ACHN (cell line): Measurements from ENCODE around the gene EXOC4.
A peak's percentile ranks its signal among the peaks of the same experiment; 100 is the strongest.

Experiments used
- DNase-seq: peaks from one replicate; pipeline ENCODE4 v3.0.0-alpha.2; 2015
- in situ Hi-C: cut with HindIII; loops from 2 replicates; pipeline ENCODE4 v1.10.0; 2017; ENCODE audit warnings: low sequenced_read_pairs, low pct_ligation_motif_present, low pct_unique_long_range_greater_than_20kb

The EXOC4 gene

GRCh38 chr7:133724148-133724547 is 471.3 kb downstream of the EXOC4 start:
- in situ Hi-C loops: no loop called here
- no peak for DNase-seq

DNA sequence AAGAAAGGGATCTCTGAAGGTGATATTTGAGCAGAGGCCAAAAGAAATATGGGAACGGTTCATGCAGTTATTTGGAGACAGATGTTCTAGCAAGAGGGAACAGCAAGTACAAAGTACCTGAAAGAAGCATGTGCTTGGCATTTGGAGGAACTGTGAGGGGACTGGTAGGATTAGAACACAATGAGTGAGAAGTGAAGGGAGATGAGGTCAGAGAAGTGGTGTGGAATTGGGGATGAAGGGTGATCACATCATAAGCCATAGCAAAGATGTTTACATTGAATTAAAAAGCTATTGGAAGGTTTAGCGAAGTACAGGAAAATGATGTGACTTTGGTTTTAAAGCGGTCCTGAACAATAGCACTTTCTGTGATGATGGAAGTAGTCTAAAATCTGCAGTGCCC is 471.8 kb downstream of the EXOC4 start:
- in situ Hi-C loops: no loop called here

DNA sequence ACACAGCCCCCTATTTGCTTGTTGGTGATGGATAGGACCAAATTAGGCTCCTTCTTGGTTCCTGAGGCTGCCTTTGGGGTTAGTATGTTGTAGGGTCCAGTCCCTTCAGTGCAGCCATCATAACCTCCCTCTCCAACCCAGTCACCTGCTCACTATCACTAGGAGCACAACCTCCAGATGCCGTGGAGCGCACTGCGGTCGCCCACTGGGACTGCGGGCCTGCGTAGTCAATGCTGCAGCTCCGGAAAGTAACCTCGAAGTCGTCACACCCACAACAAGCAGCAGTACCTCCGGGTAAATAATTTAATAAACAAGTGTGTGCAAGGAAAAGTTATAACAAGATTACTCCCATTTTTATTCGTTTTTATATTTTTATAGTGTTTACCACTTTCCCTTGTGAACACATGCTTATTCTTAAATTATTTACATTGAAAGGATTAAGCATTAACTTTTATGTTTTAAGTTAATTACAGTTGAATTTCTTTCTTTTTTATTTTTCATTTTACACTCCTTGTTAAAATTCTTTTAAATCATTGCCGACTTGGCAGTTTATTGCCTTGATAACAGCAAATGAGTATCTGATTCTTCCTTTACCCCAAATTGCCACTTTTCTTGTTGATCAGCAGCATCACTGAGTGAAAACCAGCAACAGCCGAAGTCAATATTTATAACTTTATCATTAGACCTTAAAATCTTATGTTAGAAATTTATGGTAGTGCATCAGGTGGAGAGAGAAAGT is 474.8 kb downstream of the EXOC4 start:
- in situ Hi-C loops: no loop called here
- no peak for DNase-seq

More for the DNA sequence above, 471.8 kb downstream of the EXOC4 start:
- no peak for DNase-seq

- in situ Hi-C loops: no loop called here
Measured at GRCh38 chr7:133730360-133730759, 477.5 kb downstream of the EXOC4 start.

GRCh38 chr7:133733401-133733800 is 480.5 kb downstream of the EXOC4 start:
- DNase-seq: no peak
- in situ Hi-C loops: no loop called here

More at GRCh38 chr7:133730360-133730759, 477.5 kb downstream of the EXOC4 start:
- no peak for DNase-seq

- no peak for DNase-seq
- in situ Hi-C loops: no loop called here
Measured at GRCh38 chr7:133735222-133735621, 482.3 kb downstream of the EXOC4 start.

DNA sequence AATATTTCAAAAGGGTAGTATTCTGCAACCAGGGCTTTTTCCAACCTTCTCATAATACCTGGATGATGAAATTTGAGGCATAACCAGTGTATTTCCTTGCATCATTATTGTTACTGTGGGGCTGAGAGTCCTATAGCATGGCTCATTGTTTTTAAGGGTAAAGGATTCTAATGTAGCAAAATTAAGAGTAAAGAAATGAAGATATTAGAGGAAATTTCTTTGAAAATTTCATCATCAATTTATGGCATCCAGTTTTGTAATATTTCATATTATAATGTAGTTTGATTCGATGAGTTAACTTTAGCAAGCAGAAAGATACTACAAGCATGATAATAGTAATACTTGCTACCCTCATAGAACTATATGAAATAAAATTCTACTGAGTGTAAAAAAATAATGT is 486.9 kb downstream of the EXOC4 start:
- in situ Hi-C loops: no loop called here
- DNase-seq: no peak

DNA sequence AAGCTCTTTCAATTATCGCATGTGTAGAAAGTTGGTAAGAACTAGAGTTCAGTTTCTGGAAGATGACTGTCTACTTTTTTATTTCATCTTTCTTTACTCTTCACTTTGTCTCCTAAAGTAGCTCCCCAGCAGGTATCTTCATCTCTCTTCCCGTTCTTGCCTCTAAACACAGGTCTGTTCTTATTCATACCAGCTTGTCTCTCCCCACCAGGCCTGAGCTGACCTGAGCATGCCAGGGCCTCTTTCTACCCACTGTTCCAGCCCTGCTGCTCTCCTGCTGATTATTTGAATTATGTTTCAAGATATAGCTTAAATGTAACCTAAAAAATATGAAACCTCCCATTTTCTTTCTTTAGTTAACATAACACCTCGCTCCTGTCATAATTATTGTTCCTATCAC is 488.2 kb downstream of the EXOC4 start:
- in situ Hi-C loops: no loop called here
- no peak for DNase-seq

- DNase-seq: no peak
Measured at GRCh38 chr7:133741703-133742102, 488.8 kb downstream of the EXOC4 start.

DNA sequence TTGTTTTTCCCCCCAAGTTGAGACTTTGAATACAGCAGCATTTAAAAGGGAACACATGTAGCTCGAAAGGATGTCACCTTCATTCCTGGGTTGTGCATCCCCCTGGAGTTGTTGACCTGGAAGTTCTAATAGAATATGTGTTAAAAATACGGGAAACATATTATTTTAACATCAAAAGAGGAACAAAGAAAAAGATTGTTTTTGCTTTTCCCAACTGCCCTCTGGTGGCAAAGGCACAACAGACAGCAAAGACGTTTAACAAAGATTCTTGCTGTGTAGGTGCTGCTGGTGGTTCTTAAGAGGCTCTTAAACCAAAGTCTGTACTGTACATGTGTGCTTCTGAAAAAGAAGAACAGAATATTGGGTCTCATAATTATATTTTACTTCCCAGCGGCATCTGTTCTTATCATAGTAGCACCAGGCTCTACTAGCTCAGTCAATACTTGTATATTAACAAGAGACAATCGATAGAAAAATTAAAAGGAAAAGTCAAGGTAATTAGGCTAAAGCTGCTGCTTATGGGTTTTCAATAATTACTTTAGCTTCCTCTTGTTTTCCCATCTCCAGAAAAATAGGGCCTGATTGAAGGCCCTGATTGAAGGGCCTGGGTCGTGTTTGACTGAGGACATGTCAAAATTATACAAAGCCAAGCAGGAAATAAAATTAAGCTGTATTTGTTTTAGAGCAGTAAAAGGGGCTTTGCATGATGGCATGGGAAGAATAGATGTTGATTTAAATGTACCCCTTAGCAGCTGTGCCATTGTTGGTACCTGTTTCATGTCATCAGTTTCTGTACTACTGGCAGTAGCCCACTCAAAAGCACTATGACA is 490.0 kb downstream of the EXOC4 start:
- peak; percentile 30 for DNase-seq
- in situ Hi-C loops: no loop called here

More at GRCh38 chr7:133741703-133742102, 488.8 kb downstream of the EXOC4 start:
- in situ Hi-C loops: no loop called here

- DNase-seq: no peak
- in situ Hi-C loops: no loop called here
Measured at GRCh38 chr7:133744451-133744850, 491.6 kb downstream of the EXOC4 start.

DNA sequence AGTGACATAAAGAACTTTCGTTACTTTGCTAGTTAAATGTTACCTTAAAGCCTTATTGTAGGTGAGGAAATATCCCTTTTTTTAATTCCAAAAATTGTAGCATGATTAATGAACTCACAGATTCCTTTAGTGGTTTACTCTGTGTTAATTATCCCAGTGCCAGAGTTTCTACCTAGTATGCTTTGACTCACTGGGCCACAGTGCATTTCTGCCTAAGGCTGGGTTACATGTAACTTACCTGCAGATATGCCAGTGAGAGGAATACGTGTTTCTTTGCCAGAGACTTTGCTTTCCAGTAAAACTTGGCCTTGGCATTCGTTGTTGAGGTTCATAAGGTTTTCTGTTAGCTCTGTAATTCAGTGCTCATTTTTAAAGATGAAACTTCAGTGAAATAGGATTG is 493.4 kb downstream of the EXOC4 start:
- DNase-seq: no peak
- in situ Hi-C loops: no loop called here

- in situ Hi-C loops: no loop called here
- DNase-seq: no peak
Measured at GRCh38 chr7:133746847-133747246, 494.0 kb downstream of the EXOC4 start.

- DNase-seq: no peak
- in situ Hi-C loops: no loop called here
Measured at GRCh38 chr7:133748443-133749407, 495.8 kb downstream of the EXOC4 start.

GRCh38 chr7:133750287-133750686 is 497.4 kb downstream of the EXOC4 start:
- DNase-seq: no peak
- in situ Hi-C loops: no loop called here

DNA sequence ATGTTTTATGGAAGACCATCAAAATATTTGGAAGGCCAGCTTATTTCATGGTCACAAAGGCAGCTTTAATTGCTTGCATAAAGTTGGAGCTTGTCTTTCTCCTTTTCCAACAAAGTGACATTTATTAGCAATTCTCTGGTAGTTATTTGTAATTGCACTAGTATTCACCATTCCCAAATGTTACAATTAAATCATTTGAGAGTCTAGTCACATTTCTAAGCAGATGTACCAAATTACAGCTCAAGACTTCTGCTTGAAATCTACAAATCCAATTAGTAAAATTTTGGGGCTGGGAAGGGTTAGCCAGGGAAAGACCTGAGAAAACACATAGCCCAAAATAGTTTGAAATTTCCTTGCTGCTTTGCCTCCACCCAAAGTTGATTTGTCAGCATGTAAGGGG is 498.2 kb downstream of the EXOC4 start:
- in situ Hi-C loops: no loop called here
- no peak for DNase-seq

GRCh38 chr7:133753513-133753912 is 500.6 kb downstream of the EXOC4 start:
- in situ Hi-C loops: no loop called here
- DNase-seq: no peak

- in situ Hi-C loops: no loop called here
- DNase-seq: no peak
Measured at GRCh38 chr7:133754708-133755107, 501.8 kb downstream of the EXOC4 start.

GRCh38 chr7:133755901-133756300 is 503.0 kb downstream of the EXOC4 start:
- no peak for DNase-seq
- in situ Hi-C loops: no loop called here
